Memory B cell (primary cell): ENCODE data around the gene TEC.
"Not testable (repeated sequence)": the region's sequence is repeated elsewhere in the genome, so short reads cannot be mapped to it uniquely, and the experiment has no call there.

ENCODE experiments used
- ATAC-seq: fragments of 150-1000 bp; cut with Tn5 transposase; 2 replicates; pipeline ENCODE4 v1.10.0; 2021; ENCODE audit warnings: low read depth, mild to moderate bottlenecking, moderate library complexity
- DNase-seq, 2 donors: peaks; one replicate each; pipeline ENCODE4 v3.0.0; 2022; ENCODE audit warnings: low spot score in 2 of 2
- H3K27ac Mint-ChIP-seq: one replicate; pipeline ENCODE4 v1.8.0; 2022; ENCODE audit warnings: mild to moderate bottlenecking, moderate library complexity, mixed read lengths
- H3K27me3 Mint-ChIP-seq: one replicate; pipeline ENCODE4 v1.8.0; 2022; ENCODE audit warnings: mixed read lengths
- H3K36me3 Mint-ChIP-seq: one replicate; pipeline ENCODE4 v1.8.0; 2022; ENCODE audit warnings: mild to moderate bottlenecking, mixed read lengths
- H3K4me1 Mint-ChIP-seq: one replicate; pipeline ENCODE4 v1.8.0; 2022; ENCODE audit warnings: mixed read lengths
- H3K4me3 Mint-ChIP-seq: one replicate; pipeline ENCODE4 v1.8.0; 2022; ENCODE audit warnings: mild to moderate bottlenecking, moderate library complexity, mixed read lengths
- H3K9me3 Mint-ChIP-seq: one replicate; pipeline ENCODE4 v1.8.0; 2022; ENCODE audit warnings: mixed read lengths

Gene TEC

DNA sequence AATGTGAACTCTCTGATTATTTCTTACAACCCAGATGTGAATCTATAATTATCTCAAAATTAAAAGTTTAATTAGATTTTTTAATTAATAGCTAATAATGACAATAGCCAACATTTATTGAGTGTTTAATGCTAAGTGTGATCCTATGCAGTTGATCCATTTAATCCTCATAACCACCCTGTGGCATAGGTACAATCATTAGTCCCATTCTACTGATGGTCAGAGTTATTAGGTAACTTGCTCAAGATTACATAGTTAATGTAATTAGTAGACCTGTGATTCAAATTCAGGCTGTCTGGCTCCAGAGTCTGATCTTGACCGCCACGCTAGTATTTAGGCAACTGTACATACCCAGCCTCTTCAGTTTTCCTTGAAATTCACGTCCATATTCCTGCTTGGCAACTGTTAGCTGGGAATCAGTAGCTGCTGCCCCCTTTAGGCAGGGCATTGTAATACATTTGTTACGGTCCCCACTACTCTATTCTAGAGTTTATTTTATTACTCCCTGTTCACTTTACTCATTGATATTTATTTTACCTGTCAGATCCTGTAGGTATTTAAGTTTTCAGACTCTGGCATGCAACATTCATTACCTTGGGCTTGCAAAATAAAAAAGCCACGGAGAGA, 20.6 kb upstream of the TEC start:
- ATAC-seq (peak; percentile 41), DNase-seq (no peak)
- Mint-ChIP-seq H3K27me3 (no peaks in the 10 kb centered on the region), H3K9me3 (no peaks in the 10 kb centered on the region), H3K27ac (no peak overlapping the region), H3K4me1 (no peaks in the 10 kb centered on the region), H3K4me3 (no peak overlapping the region), H3K36me3 (no peaks in the 10 kb centered on the region)

DNA sequence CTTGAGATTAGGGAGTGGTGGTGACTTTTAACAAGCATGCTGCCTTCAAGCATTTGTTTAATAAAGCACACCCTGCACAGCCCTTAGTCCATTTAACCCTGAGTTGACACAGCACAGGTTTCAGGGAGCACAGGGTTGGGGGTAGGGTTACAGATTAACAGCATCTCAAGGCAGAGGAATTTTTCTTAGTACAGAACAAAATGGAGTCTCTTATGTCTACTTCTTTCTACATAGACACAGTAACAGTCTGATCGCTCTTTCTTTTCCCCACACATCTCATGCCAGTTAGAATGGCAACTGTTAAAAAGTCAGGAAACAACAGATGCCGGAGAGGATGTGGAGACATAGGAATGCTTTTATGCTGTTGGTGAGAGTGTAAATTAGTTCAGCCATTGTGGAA, 16.4 kb upstream of the TEC start:
- not testable (repeated sequence) for DNase-seq, H3K36me3 Mint-ChIP-seq, H3K4me3 Mint-ChIP-seq, H3K4me1 Mint-ChIP-seq, H3K27ac Mint-ChIP-seq, H3K27me3 Mint-ChIP-seq, ATAC-seq
- peaks cover 19% of the 10 kb centered on the region for H3K9me3 Mint-ChIP-seq

DNA sequence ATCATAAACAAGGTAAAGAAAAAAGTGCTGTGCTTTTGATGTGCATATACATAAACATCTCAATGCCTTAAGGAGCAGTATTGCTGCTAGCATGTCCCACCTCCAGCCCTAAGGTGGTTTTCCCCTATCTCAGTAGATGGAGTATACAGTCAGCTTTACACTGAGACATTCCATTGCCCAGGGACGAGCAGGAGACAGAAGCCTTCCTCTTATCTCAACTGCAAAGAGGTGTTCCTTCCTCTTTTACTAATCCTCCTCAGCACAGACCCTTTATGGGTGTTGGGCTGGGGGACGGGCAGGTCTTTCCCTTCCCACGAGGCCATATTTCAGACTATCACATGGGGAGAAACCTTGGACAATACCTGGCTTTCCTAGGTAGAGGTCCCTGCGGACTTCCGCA, 16.0 kb upstream of the TEC start:
- not testable (repeated sequence) for H3K27me3 Mint-ChIP-seq, H3K4me3 Mint-ChIP-seq, ATAC-seq, H3K27ac Mint-ChIP-seq, DNase-seq, H3K4me1 Mint-ChIP-seq
- Mint-ChIP-seq H3K9me3 (peaks cover 20% of the 10 kb centered on the region), H3K36me3 (peaks cover 11% of the 10 kb centered on the region)

DNA sequence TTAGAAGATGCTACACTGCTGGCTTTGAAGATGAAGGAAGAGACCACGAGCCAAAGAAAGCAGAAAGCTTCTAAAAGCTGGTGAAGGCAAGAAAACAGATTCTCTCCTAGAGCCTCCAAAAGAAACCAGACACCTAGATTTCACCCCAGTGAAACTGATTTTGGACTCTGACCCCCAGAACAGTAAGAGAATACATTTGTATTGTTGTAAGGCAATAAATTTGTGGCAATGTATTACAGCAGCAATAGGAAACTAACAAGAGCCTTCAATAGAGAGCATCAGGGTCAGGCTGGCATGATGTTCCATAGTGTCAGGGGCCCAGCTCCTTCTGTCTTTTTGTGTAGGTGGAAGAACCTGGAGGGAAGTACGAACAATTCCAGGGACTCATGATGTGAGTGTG, 6.0 kb upstream of the TEC start:
- no peak for ATAC-seq
- Mint-ChIP-seq H3K4me1 (no peaks in the 10 kb centered on the region), H3K36me3 (peaks cover 5% of the 10 kb centered on the region), H3K4me3 (no peak overlapping the region), H3K27me3 (no peaks in the 10 kb centered on the region), H3K9me3 (peaks cover 2% of the 10 kb centered on the region), H3K27ac (peak overlapping the region; percentile 8)
- no peak for DNase-seq

DNA sequence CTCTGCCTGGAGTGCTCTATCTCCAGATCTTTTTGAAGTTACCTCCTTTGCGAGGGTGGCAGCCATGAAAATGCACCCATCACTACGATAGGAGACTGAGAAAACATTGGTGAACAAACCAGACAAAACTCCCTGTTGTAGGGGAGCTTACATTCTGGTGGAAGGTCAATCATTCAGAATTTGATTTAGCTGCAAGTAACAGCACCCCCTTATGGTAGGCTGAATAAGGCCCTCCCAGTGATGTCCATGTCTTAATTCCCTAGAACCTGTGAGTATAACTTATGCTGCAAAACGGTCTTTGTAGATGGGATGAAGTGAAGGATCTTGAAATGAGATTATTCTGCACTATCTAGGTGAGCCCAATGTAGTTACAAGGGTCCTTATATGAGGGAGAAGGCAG, 5.6 kb upstream of the TEC start:
- H3K4me1 Mint-ChIP-seq, result peaks cover 3% of the 10 kb centered on the region
- H3K9me3 Mint-ChIP-seq, result peaks cover 2% of the 10 kb centered on the region
- peak overlapping the region; percentile 8 for H3K27ac Mint-ChIP-seq
- no peaks in the 10 kb centered on the region for H3K27me3 Mint-ChIP-seq
- H3K36me3 Mint-ChIP-seq, result peaks cover 5% of the 10 kb centered on the region
- H3K4me3 Mint-ChIP-seq, result no peak overlapping the region
- DNase-seq, result no peak
- peak; percentile 50 for ATAC-seq

DNA sequence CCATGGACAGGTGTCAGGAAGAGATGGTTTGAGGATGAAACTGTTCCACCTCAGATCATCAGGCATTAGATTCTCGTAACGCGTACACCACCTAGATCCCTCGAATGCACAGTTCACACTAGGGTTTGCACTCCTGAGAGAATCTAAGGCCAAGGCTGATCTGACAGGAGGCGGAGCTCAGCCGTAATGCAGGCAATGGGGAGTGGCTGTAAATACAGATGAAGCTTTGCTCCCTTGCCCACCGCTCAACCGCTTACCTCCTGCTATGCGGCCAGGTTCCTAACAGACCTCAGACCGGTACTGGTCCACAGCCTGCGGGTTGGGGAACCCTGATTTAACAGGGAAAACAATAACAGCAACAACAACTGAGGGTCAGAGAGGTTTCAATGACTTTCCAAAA, 2.0 kb upstream of the TEC start:
- H3K9me3 Mint-ChIP-seq, result no peaks in the 10 kb centered on the region
- H3K36me3 Mint-ChIP-seq, result no peaks in the 10 kb centered on the region
- no peak for DNase-seq
- no peak overlapping the region for H3K4me3 Mint-ChIP-seq
- peak overlapping the region; percentile 80 for H3K27ac Mint-ChIP-seq
- no peaks in the 10 kb centered on the region for H3K27me3 Mint-ChIP-seq
- peaks cover 11% of the 10 kb centered on the region for H3K4me1 Mint-ChIP-seq
- no peak for ATAC-seq

DNA sequence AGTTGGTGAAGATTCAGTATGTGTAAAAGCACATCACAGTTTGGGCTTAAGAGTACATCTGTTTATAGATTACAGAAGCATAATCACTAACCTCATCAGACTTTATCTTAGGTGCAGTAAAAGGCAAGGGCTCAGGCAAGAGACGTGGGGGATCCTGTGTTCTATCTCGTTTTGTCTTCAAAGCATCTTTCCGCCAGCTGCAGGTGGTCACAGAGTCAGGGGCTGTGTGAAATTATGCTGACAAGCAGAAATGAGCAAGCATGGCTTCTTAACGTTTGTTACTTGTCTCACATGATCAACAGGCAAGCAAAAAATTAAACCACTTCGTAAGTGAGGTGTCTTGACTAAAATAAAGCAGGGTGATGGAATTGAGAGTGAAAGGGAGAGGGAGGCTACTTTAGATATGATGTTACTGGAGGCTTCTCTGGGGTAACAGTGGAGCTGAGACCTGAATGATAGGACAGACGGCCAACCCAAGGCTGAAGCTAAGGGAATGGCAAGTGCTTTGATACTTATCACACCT, 1.4 kb upstream of the TEC start:
- H3K27ac Mint-ChIP-seq, result peak overlapping the region; percentile 80
- peaks cover 11% of the 10 kb centered on the region for H3K4me1 Mint-ChIP-seq
- no peaks in the 10 kb centered on the region for H3K27me3 Mint-ChIP-seq
- H3K9me3 Mint-ChIP-seq, result no peaks in the 10 kb centered on the region
- no peak for ATAC-seq
- peaks cover 3% of the 10 kb centered on the region for H3K36me3 Mint-ChIP-seq
- DNase-seq, result no peak
- H3K4me3 Mint-ChIP-seq, result no peak overlapping the region

DNA sequence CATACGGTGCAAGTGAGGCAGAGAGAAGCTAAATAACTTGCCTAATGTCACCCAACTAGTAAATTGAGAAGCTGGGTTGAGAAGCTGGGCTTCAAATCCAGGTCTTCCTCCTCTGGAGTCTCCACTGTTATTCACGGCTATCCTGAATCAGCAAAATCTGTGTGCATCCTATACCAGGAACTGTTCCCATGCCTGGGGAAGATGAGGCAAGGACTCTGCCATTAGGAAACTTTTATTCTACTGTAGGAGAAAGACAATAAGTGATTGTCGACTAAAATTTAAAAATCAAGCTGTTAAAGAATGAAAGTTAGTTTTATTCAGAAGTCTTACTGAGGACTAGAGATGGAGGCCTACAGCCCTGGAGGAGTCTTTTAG, 872 bp upstream of the TEC start:
- Mint-ChIP-seq H3K27ac (peak overlapping the region; percentile 80), H3K36me3 (peaks cover 3% of the 10 kb centered on the region), H3K27me3 (no peaks in the 10 kb centered on the region)

DNA sequence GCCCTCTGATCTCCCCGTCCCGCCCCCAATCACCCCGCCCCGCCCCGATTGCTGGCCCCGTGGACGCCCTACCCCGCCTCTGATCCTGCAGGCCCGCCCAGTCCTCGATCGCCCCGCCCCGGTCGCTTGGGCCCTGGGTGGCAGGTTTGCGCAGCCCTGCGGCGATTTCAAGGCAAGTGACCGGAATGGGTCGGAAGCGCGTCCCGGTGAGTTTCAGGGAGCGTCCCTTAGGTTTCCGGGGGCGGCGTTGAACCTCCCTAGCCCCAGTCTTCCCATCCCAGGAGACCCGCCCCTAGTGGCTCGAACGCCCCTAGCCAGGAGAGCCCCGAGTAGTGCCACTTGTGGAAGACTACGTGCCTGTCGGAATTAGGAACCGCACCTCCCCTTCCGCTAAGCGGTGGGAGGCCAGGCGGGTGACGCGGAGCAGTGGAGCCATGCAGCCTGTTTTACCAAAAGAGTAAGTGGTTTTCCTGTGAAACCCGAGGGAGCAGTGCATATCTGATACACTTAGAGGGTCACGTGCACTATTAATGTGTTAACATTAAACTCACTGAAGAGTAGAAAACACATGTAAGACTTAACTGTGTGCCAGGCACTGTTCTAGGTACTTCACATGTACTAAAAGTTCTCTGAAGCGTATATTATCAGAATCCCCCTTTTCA, 354 bp upstream of the TEC start:
- Mint-ChIP-seq H3K36me3 (peaks cover 3% of the 10 kb centered on the region), H3K4me1 (peaks cover 11% of the 10 kb centered on the region), H3K4me3 (peak overlapping the region; percentile 98), H3K9me3 (no peaks in the 10 kb centered on the region), H3K27ac (peak overlapping the region; percentile 80), H3K27me3 (no peaks in the 10 kb centered on the region)
- ATAC-seq (peak; percentile 82), DNase-seq (peak in 1 of 2 donors; percentile 86)

More for the DNA sequence above, 872 bp upstream of the TEC start:
- H3K9me3 Mint-ChIP-seq, result no peaks in the 10 kb centered on the region
- ATAC-seq (no peak), DNase-seq (no peak)
- H3K4me3 Mint-ChIP-seq, result peak overlapping the region; percentile 98
- peaks cover 11% of the 10 kb centered on the region for H3K4me1 Mint-ChIP-seq

DNA sequence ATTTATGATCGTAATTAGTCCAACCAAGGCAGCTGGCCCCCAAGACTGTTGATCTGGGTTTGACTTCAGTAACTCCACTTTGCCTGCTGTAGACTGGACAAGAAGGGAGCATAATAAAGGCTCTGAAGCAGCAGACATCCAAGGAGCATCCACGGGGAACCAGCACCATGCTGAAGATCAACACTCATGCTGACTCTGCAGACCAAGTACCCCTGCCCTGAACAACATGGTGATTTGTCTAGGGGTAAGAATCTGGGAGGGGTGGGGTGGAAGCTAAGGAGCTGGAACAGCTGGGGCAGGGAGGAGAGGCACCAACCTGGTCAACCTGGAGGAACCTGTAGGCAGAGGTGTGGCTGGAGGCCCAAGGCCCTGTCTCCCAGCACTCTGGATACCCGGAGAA, 2.1 kb downstream of the TEC start:
- H3K27me3 Mint-ChIP-seq, result no peaks in the 10 kb centered on the region
- no peaks in the 10 kb centered on the region for H3K9me3 Mint-ChIP-seq
- H3K4me3 Mint-ChIP-seq, result no peak overlapping the region
- H3K36me3 Mint-ChIP-seq, result peaks cover 5% of the 10 kb centered on the region
- ATAC-seq, result no peak
- no peak overlapping the region for H3K27ac Mint-ChIP-seq
- DNase-seq, result no peak
- H3K4me1 Mint-ChIP-seq, result peaks cover 19% of the 10 kb centered on the region

DNA sequence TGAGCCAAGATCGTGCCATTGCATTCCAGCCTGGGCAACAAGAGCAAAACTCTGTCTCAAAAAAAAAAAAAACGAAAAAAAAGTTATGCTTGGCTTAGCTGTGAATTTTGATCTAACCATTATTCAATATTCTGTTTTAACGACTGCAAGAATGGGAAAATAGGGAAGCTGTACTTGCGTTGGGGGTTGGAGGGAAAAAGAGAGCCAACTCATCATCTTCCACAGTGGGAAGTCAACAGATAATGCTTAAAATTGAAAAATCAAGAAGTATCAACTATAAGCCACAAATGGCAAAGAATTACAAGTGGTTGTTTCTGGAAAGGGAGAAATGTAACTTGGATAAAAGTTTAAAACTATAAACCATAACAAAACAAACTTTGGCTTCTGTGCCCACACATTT, 2.9 kb downstream of the TEC start:
- Mint-ChIP-seq H3K4me1 (peaks cover 22% of the 10 kb centered on the region), H3K9me3 (no peaks in the 10 kb centered on the region), H3K27me3 (no peaks in the 10 kb centered on the region), H3K27ac (no peak overlapping the region), H3K4me3 (no peak overlapping the region), H3K36me3 (peaks cover 5% of the 10 kb centered on the region)
- ATAC-seq (no peak), DNase-seq (no peak)

DNA sequence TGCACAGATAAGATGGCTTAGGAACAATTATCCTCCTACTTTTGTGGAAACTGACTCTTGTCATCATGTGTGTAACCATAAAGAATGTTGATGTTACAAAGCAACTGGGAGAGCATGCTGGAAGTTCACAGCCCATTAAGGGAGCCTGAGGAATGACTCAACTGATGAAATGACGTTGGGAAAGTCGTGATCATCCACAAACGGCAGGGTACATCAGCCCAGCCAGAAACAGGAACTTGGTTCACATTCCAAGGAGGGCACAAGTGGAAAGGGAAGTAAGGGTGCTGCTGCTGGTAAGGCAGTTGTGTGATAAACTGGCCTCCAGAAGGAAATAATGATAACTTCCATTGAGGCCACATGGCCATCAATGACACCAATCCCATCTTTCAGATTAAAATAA, 6.7 kb downstream of the TEC start:
- Mint-ChIP-seq H3K9me3 (no peaks in the 10 kb centered on the region), H3K27ac (no peak overlapping the region), H3K36me3 (peaks cover 5% of the 10 kb centered on the region), H3K27me3 (no peaks in the 10 kb centered on the region), H3K4me1 (peaks cover 18% of the 10 kb centered on the region), H3K4me3 (no peak overlapping the region)
- no peak for DNase-seq
- ATAC-seq, result no peak

DNA sequence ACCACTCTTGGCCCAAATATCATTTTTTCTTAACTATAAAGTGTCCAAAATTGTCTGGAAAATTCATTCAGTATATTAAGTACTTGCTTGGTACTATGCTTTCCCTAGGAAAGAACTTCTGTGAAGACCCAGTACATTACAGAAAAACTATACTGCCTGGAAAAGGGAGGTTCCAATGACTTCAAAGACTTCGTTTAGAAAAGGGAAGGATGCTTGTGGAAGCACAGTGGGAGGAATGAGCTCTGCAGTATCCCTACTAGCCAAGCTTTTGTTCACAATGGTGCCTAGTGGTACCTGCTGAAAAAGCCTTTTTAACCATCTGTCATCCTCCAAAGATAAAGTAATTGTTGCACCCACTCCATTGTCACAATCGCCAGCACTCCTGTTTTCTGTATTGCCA, 7.2 kb downstream of the TEC start:
- DNase-seq, result no peak

DNA sequence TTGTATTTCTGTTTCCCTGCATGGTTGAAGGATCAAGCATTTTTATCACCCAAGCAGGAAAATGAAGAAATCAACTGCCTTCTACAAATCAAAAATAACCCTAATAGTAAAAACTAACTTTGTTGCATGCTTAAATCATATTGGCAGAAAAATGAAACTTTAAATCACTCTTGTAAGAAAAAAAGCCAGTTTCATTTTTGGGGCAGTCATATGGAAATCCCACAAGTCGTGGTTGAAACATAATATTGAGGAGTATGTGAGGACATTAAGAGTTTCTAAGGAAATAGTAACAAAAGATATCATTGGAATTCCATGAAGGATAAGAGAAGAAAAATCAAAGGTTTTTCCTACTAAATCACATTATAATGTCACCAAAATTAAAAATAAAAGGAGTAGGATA, 8.4 kb downstream of the TEC start:
- Mint-ChIP-seq H3K9me3 (no peaks in the 10 kb centered on the region), H3K4me3 (peak overlapping the region; percentile 34), H3K36me3 (peaks cover 5% of the 10 kb centered on the region), H3K27ac (no peak overlapping the region), H3K27me3 (no peaks in the 10 kb centered on the region), H3K4me1 (peaks cover 20% of the 10 kb centered on the region)
- DNase-seq, result no peak
- no peak for ATAC-seq

More for the DNA sequence above, 7.2 kb downstream of the TEC start:
- Mint-ChIP-seq H3K27me3 (no peaks in the 10 kb centered on the region), H3K36me3 (peaks cover 5% of the 10 kb centered on the region), H3K9me3 (no peaks in the 10 kb centered on the region), H3K27ac (no peak overlapping the region), H3K4me1 (peaks cover 17% of the 10 kb centered on the region), H3K4me3 (no peak overlapping the region)
- no peak for ATAC-seq

DNA sequence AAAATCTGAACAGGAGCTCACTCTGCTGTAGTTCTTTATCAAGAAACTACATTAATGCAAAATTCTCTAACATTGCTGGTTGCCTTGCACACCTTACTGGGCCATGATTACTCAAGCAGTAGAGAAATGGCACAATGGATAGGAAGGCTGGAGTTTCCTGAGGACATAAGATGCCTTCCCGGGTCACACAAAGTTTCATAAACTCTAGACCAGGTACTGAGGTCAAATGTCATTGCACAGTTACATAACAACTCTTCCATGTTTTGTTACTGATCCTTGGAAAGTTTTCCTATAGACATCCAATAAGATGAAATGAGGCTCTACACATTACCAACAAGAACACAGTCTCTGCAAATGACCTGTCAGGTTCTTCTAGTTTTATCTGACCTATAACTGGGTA, 9.9 kb downstream of the TEC start:
- Mint-ChIP-seq H3K9me3 (no peaks in the 10 kb centered on the region), H3K36me3 (peaks cover 6% of the 10 kb centered on the region), H3K4me3 (no peak overlapping the region), H3K27me3 (no peaks in the 10 kb centered on the region), H3K27ac (no peak overlapping the region), H3K4me1 (peaks cover 24% of the 10 kb centered on the region)
- no peak for ATAC-seq
- DNase-seq, result no peak
